UCSD-AML1 (cell line): ENCODE measurements around the gene ZFP30.
"Not testable (repeated sequence)": the region's sequence is repeated elsewhere in the genome, so short reads cannot be mapped to it uniquely, and the experiment has no call there.

Experiments used
- DNase-seq: peaks from one replicate; lab custom pipeline; 2025; ENCODE audit not compliant: unreplicated experiment; lab: John Stamatoyannopoulos, UW

Gene ZFP30

GRCh38 chr19:37655301-37655688 lies at the start of gene ZFP30:
ZFP30 (minus strand) TSS chr19:37655465; CDS start chr19:37647822, 7,643 bp downstream.
- DNase-seq: peak; percentile 90

GRCh38 chr19:37699057-37699456 lies 43.8 kb upstream of the ZFP30 start:
- DNase-seq: no peak

- no peak for DNase-seq
Observed at GRCh38 chr19:37698216-37698615, 43.0 kb upstream of the ZFP30 start.

GRCh38 chr19:37695144-37695899 lies 40.1 kb upstream of the ZFP30 start:
- no peak for DNase-seq

- no peak for DNase-seq
Observed at GRCh38 chr19:37692956-37693620, 37.8 kb upstream of the ZFP30 start.

- peak; percentile 80 for DNase-seq
Observed at GRCh38 chr19:37691881-37692504, 36.7 kb upstream of the ZFP30 start.

GRCh38 chr19:37683520-37683919 lies 28.3 kb upstream of the ZFP30 start:
- no peak for DNase-seq

- no peak for DNase-seq
Observed at GRCh38 chr19:37669450-37669914, 14.2 kb upstream of the ZFP30 start.

GRCh38 chr19:37657157-37657556 lies 1.9 kb upstream of the ZFP30 start:
- DNase-seq: not testable (repeated sequence)

- DNase-seq: peak; percentile 90
Observed at GRCh38 chr19:37655689-37656371, 565 bp upstream of the ZFP30 start.

- DNase-seq: peak; percentile 74
Observed at GRCh38 chr19:37654629-37655300, 500 bp downstream of the ZFP30 start.

GRCh38 chr19:37654118-37654517 lies 1.1 kb downstream of the ZFP30 start:
- no peak for DNase-seq

- DNase-seq: no peak
Observed at GRCh38 chr19:37635076-37636056, 19.9 kb downstream of the ZFP30 start.

- peak; percentile 69 for DNase-seq
Observed at GRCh38 chr19:37594982-37595382, 60.3 kb downstream of the ZFP30 start.

- DNase-seq: peak; percentile 90
Observed at GRCh38 chr19:37594304-37594981, 60.8 kb downstream of the ZFP30 start, which contains the start of the genes ZNF540 and ZNF571. ZNF540 (plus strand) TSS chr19:37594876; CDS start chr19:37598448, 3,572 bp downstream. ZNF571 (minus strand) TSS chr19:37594792; CDS start chr19:37586676, 8,116 bp downstream.

- no peak for DNase-seq
Observed at GRCh38 chr19:37593996-37594303, 61.3 kb downstream of the ZFP30 start.

GRCh38 chr19:37583340-37583739 lies 71.9 kb downstream of the ZFP30 start:
- DNase-seq: no peak

GRCh38 chr19:37572203-37572602 lies 83.1 kb downstream of the ZFP30 start:
- DNase-seq: no peak

GRCh38 chr19:37565370-37565669 lies 89.9 kb downstream of the ZFP30 start:
- no peak for DNase-seq
